Raji (cell line): Measurements from ENCODE around the gene GTPBP2.

Experiments
- POLR2A ChIP-seq: IDR thresholded peaks from 2 replicates; pipeline ENCODE4 v1.6.1; 2011; ENCODE audit warnings: low read depth, low read length, control low read depth; ENCODE audit not compliant: insufficient read depth

The GTPBP2 gene

DNA sequence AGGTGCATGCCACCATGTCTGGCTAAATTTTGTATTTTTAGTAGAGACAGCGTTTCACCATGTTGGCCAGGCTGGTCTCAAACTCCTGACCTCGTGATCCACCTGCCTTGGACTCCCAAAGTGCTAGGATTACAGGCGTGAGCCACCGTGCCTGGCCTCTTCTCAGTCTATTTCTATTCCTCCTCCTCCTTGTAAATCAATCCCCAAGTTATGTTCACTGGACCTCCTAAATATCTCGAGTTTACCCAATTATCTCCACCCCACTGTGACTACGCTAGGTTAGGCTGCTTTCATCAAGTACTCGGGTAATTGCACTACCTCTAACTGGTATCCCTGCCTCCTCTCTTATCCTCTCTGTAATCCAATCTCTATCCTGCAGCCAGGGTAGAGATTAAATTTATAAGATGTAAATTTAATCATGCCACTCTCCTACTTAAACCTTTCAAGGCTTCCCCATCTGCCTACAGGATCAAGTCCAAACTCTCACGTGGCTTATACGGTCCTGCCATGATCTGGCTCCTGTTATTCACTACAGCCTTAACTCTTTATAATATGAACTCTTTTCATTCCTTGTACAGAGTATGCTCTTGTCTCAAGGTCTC lies 5.7 kb upstream of the GTPBP2 start:
- TF ChIP-seq POLR2A, result no peak

DNA sequence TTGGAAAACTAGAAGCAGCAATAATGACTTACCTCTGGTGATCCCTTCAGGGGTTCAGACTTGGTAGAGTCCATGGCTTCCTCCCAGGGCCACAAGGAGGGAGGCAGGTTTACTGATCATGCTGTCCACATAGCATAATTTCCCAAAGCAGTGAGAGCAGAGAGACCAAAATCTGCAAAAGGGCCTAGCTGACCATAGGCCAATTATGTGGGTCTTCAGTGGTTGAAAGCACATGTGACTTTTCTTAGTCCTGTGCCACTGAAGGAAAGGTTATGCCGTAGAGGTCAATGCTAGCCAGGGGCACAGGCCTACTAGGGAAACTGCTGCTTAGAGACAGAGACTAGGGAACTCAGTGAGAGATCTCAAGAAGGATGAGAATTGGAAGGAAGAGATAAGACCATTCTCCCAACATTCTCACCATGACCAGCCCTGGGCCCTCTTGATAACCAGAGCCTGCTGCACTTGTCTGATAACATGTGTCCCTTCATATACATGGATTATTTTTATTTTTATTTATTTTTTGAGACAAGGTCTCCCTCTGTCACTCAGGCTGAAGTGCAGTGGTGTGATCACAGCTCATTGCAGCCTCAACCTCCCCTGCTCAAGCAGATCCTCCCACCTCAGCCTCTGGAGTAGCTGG lies 2.0 kb upstream of the GTPBP2 start:
- TF ChIP-seq POLR2A, result no peak

DNA sequence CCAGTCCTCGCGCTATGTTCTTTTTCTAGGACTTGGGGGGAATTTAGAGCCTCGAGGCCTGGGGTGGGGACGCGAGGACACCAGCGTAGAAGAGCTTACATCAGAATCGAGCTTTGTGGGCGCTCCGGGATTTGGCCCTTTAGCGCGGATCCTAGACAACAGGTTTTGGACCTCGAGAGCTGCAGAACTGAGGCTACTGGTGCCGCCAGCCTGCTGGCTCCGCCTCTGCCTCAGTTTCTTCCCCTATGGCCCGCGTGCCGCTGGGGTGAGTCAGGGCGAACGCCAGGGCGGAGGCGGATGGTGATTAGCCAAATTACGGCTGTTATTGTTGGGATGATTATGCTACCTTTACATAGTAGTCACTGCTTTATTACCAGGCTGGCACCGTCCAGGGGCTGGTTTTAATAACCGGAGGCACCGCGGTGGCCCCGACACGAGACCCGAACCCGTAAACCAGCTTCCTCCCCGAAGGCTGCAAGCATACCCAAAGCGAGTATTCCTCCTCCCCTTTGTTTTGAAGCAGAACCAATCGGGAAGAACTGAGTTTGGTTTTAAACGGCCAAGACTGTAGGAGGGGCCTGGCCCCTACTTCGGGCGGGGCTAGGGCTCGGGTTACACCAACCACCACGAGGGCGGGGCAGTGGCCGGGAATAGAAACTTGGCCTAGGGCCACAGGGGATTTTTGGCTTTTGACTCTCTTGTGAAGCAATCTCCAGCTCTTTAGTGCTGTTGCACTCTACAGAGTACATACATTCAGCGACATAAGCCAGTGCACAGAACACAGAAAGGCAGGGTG lies 639 bp upstream of the GTPBP2 start:
- TF ChIP-seq POLR2A, result peak; percentile 87

DNA sequence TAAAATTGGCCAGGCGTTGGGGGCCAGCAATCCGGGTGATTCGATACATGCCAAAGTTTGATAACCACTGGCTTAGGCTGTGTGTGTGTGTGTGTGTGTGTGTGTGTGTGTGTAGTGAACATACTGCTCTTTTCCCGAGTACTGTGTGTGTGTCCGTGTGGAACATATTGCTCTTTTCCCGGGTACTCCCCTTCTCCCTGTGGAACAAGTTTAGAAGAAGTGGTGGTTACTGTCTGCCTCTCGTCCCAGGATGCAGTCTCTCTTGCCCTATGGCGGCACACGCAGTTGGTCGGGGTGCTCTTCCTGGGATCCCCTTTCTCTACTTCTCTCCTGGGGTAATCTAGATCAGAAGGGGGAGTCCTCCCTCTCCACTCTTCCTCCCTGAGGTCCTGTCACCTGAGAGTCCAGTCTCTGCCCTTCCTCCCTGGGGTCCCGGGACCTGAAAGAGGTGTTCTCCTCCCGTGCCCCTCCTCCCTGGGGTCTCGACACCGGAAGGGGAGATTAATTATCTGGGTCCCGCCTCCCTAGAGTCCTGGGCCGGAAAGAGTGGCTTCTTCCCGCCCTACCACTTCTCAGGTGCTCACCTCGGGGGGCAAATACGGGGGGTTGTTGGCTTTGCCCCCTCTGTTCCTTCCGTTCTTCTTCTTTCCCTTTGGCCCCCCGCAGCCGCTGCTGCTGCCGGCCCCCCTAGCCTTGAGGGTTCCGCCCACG lies 516 bp downstream of the GTPBP2 start:
- no peak; the same call in 1 of the 2 replicates for TF ChIP-seq POLR2A

DNA sequence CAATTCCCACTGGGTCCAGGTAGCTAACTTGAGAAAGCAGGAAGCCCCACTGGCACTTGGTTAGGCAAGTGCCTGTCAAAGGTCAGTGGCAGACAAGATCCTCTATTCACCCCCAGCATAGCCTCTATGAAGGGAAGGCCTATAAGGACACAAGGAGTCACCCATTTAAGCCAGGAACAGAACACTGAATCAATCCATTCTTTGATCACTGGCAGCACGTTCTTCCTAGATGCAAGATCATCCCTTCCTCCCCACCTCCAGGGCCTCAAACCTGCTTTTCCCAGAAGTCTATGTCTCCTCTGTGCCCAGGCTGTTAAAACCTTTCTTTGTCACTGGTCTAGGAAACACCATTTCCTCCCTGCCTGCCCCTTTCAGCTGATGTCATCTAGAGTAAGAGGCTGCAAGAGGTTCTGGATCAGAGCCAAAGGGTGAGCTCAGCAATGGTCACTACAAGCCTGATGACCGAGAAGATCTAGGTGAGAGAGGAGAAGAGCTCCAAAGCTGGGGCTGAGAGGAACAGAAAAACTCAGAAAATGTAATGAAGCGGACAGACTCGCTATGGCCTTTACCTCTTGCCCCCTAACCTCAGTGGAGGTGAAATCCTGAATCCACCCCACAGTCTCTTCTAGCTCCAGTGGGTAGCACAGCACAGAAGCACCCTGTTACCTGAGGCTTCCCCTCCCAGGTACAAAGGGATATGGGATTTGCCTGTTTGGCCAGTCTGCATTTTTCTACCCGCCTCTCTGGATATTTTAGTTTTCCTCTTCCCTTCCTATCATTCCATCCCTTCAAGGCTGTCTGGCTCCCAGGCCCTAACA lies 1.8 kb downstream of the GTPBP2 start:
- no peak for TF ChIP-seq POLR2A

DNA sequence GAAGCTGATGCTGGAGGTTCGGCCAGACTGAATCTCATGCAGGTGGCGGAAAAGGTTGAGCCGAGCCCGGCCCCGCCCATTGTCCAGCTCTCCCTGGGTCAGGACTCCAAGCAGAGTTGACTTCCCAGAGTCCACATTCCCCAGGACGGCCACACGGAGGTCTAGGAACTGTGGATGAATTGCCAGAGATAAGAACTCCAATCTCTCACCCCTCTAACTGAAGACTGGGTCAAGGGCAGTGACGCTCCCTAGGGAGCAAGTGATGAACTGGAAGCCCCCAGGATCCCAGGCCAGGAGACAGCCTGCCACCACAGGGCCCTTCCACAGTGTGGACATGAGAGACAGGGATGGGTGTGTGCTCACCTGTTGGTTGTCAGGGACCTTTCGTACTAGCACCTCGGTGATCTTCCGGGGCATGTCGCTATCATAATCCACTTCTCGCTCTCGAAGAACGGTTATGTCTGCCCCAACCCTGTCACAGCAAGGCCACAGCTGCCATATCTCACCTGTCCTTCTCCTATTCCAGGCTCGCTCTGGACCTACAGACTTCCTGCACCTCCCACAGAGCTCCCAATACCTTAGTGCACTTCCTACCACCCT lies 3.6 kb downstream of the GTPBP2 start:
- no peak for TF ChIP-seq POLR2A

DNA sequence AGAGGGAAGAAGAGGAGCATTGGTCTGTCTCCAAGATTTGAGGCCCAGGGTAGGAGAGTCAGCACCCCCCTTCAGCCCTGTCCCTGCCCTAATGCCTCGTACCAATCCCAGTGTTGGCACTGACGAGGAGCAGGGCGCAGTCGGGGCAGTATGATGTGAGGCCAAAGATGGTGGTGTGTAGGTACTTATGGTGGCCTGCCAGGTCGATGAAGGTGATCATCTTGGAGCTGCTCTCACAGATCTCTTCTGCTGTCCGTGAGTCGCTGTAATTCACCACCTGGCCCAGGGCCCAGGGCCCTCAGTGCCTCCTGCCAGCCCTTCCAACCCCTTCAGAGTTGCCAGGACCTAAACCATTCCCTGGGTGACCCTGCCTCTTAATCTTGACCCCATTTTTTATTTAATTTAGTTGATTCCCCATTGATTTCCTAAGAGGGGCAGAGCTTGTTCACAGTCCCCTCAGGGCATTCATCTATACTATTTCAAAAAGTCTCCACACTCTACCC lies 4.2 kb downstream of the GTPBP2 start:
- TF ChIP-seq POLR2A, result no peak

DNA sequence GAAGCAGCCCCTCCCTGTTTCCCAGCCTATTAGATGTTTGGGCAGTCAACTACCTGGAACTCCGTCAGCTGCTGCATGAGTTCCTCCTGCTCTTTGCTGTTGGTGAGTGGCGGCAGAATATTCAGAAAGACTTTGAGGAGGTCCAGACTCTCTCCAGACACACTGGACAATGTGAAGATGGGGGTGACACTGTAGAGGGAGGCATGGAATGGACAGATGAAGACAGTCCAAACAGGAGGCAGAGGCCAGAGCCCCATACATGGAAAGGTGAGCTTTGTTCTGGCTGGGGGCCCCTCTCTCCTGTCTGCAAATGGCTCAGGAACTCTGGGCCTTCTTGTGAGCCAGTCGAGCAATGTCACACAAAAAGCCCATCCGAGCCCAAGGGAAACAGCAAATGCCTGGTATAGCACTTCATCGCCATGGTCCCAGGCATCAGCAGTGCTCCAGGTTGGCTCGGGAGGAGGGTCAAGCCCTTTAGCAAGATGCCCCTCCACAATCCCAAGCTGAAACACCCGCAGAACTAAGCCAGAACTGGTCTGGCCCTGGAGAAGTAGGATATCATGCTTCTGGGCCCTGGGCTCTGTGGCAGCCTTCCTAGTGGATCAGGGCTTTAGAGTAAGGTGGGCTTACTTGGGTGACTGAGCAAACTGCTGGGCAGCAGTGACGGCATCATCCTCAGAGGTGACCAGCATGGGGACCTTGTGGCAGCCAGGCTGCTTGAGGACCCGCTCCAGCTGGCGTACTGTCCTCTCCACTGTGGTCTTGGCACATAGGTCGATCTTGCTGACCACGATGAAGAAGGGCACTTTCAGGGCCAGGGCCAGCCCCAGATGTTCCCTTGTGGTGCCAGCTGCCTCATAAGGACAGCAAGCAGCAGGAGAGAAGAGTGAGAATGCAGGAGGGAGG lies 4.9 kb downstream of the GTPBP2 start:
- no peak for TF ChIP-seq POLR2A

DNA sequence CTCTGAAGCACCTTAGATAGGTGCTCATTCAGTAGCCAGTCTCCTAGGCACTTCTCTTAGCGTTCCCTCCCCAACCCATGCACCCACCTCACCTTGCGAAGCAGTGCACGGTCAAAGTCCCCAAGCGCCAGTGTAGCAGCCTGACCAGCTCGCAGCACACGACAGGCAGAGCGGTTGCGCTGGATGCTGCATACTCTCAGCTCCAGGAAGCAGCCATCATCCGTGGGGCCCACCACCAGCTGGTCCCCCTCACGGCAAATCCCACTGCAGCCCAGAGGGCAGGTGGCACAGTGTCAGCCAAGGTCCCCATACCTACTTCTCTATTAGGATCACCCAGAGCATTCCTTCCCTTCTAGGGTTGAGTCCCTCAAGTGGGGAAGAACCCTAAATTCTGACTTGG lies 6.5 kb downstream of the GTPBP2 start:
- no peak for TF ChIP-seq POLR2A

DNA sequence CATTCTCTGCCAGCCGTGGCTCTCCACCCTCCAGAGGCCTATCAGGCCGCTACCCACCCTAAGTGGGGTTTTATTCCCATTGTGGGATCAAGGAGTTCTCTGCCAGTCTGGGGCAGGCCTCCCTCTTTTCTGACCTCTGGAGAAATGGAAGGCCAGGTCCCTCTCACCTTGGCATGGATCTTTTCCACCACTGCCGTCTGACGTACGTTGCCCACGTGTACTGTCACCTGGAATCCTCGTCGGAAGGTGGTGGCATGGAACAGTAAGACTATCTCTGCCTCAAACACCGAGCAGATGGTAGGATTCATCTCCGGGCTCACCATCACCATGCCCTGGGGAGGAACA lies 7.3 kb downstream of the GTPBP2 start:
- TF ChIP-seq POLR2A, result no peak

DNA sequence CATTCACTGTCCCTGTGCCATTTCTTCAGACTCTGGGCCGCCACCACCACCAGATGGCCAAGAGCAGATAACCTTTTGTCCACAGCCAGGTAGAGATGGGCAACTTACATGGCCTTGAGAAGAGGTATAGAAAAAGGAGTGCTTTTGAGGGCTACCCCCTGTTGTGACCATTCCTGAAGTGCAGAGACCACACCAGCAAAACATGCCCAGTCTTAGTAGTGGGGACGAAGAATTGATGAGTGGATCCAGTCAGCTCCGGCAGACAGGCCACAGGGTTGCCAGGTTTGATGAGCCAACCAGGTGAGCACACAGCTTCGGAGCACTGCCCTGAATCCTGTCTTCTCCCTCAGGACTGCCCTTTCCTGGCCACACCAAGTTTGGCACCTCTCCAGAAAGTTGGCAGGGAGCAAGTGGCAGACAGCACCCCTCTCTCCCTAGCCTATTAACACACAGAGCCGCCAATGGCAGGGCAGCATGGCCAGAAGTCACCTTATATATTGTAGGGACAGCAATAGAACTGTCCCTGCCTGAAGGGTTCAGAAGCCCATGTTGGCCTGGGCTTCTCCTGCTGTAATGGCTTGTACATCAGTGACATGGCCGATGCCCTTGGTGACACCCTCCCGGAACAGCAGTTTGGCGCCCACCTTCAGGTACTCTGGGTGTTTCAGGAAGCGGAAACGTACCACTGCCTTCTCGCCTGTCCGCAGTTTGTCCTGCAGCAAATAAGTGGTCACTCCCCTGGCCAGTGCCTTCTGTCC lies 7.8 kb downstream of the GTPBP2 start:
- no peak for TF ChIP-seq POLR2A

DNA sequence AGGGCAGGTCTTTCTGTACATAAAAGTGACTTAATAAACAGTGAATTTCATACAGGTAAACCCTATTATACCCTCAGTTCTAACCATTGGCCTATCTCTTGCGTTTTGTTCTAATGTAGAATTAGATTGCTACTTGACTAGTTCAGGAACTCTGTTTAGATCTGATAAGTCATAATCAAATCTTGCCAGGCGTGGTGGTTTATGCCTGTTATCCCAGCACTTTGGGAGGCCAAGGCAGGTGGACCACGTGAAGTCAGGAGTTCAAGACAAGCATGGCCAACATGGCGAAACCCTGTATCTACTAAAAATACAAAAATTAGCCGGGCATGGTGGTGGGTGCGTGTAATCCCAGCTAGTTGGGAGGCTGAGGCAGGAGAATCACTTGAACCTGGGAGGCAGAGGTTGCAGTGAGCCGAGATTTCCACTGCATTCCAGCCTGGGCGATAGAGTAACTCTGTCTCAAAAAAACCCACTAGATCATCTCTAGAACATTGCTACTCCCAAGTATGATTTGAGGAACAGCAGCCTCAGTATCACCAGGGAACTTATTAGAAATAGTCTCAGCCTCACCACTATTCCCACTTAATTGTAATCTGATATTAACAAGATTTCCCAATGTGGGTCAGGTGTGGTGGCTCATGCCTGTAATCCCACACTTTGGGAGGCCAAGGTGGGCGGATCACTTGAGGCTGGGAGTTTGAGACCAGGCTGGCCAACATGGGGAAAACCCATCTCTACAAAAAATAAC lies 12.2 kb downstream of the GTPBP2 start:
- no peak for TF ChIP-seq POLR2A
